B cell (primary cell): ENCODE data around the gene CCPG1. TPM values are rescaled to one million over a fixed set of nuclear protein-coding genes. Genes with fewer than 3 reads are reported as not detected.

Experiments used
- ATAC-seq: fragments of 200-7000 bp; cut with Tn5 transposase; one replicate; pipeline ENCODE4 v1.10.0; 2021; ENCODE audit warnings: low read depth, mild to moderate bottlenecking, moderate number of reproducible peaks, moderate library complexity
- CTCF ChIA-PET: fragments of 350-600 bp; sonication (Branson Sonifier 250); formaldehyde crosslinking; loops from one replicate; lab custom pipeline; 2021; ENCODE audit warnings: antibody characterized with exemption, inconsistent platforms; lab: Charles Lee
- POLR2A ChIA-PET: fragments of 350-600 bp; sonication (Branson Sonifier 250); formaldehyde crosslinking; loops from one replicate; lab custom pipeline; 2021; ENCODE audit warnings: antibody characterized with exemption; lab: Charles Lee
- DNase-seq: peaks from one replicate; pipeline ENCODE4 v3.0.0; 2013
- H2AFZ ChIP-seq: 2 replicates; pipeline ENCODE4 v1.6.1; 2012; ENCODE audit warnings: mild to moderate bottlenecking, low read depth, low read length; ENCODE audit not compliant: insufficient read depth, poor library complexity, severe bottlenecking
- H3K27ac ChIP-seq, 2 donors: 1 replicate in 1 of 2; 2 replicates in 1 of 2; pipeline ENCODE4 v1.5.1; 2012 to 2013; ENCODE audit warnings: low read length in 2 of 2, mild to moderate bottlenecking in 2 of 2, moderate library complexity in 1 of 2
- H3K27me3 ChIP-seq, 4 experiments: fragments of 200-600 bp in 1 of 4; sonication (generic) in 1 of 4; replicated peaks in 1 of 4; 1 replicate in 2 of 4; 2 replicates in 2 of 4; pipeline versions ENCODE4 v1.6.1 to v1.7.0; 2013 to 2016; ENCODE audit warnings: low read length in 3 of 4, mild to moderate bottlenecking in 2 of 4, mixed read lengths in 1 of 4, moderate library complexity in 1 of 4; ENCODE audit not compliant: insufficient read depth in 4 of 4, control insufficient read depth in 3 of 4; ENCODE audit errors: control extremely low read depth in 1 of 4
- H3K36me3 ChIP-seq, 2 experiments: replicated peaks in 1 of 2; 1 replicate in 1 of 2; 2 replicates in 1 of 2; pipeline versions ENCODE4 v1.6.1 to v1.7.1; 2013; ENCODE audit warnings: low read length in 1 of 2; ENCODE audit not compliant: insufficient read depth in 2 of 2, control insufficient read depth in 1 of 2; ENCODE audit errors: control extremely low read depth in 1 of 2, extremely low read depth in 1 of 2
- H3K4me1 ChIP-seq, 2 donors: fragments of 200-600 bp in 1 of 2; sonication (generic) in 1 of 2; 1 replicate in 1 of 2; 2 replicates in 1 of 2; pipeline versions ENCODE4 v1.5.1 to v1.6.1; 2013 to 2017; ENCODE audit warnings: low read length in 2 of 2; ENCODE audit not compliant: control insufficient read depth in 2 of 2, insufficient read depth in 2 of 2
- H3K4me2 ChIP-seq: replicated peaks from 2 replicates; pipeline ENCODE3; 2012; ENCODE audit warnings: mild to moderate bottlenecking, low read depth, low read length; ENCODE audit not compliant: poor library complexity, severe bottlenecking
- H3K4me3 ChIP-seq, 5 experiments: fragments of 200-600 bp in 1 of 5; sonication (generic) in 1 of 5; 1 replicate in 3 of 5; 2 replicates in 2 of 5; pipeline versions ENCODE4 v1.5.1 to v1.7.0; 2011 to 2016; ENCODE audit warnings: low read length in 4 of 5, mild to moderate bottlenecking in 4 of 5, low read depth in 2 of 5, control low read depth in 1 of 5, moderate library complexity in 1 of 5; ENCODE audit not compliant: insufficient read depth in 1 of 5; ENCODE audit errors: control extremely low read depth in 1 of 5, extremely low read depth in 1 of 5
- H3K79me2 ChIP-seq: fragments of 200-600 bp; sonication (generic); one replicate; pipeline ENCODE4 v1.6.0; 2016; ENCODE audit warnings: low read length; ENCODE audit not compliant: control insufficient read depth, insufficient read depth
- H3K9ac ChIP-seq: fragments of 200-600 bp; sonication (generic); 2 replicates; pipeline ENCODE4 v1.6.1; 2017; ENCODE audit warnings: mild to moderate bottlenecking, low read length, moderate library complexity
- H3K9me3 ChIP-seq, 3 donors: one replicate each; pipeline versions ENCODE4 v1.6.1 to v1.7.1; 2013; ENCODE audit warnings: low read length in 2 of 3; ENCODE audit not compliant: control insufficient read depth in 2 of 3, insufficient read depth in 1 of 3; ENCODE audit errors: control extremely low read depth in 1 of 3
- H4K20me1 ChIP-seq: 2 replicates; pipeline ENCODE4 v1.6.0; 2012; ENCODE audit warnings: mild to moderate bottlenecking, low read length; ENCODE audit not compliant: insufficient read depth, control insufficient read depth, poor library complexity, severe bottlenecking
- H3K27ac Mint-ChIP-seq: one replicate; pipeline ENCODE4 v1.8.0; 2021; ENCODE audit warnings: mixed read lengths
- H3K27me3 Mint-ChIP-seq: one replicate; pipeline ENCODE4 v1.8.0; 2021; ENCODE audit warnings: mixed read lengths
- H3K4me1 Mint-ChIP-seq: one replicate; pipeline ENCODE4 v1.8.0; 2021; ENCODE audit warnings: mixed read lengths
- H3K4me3 Mint-ChIP-seq: one replicate; pipeline ENCODE4 v1.8.0; 2021; ENCODE audit warnings: mixed read lengths
- H3K9me3 Mint-ChIP-seq: one replicate; pipeline ENCODE4 v1.8.0; 2022; ENCODE audit warnings: mixed read lengths; ENCODE audit not compliant: insufficient read depth
- CTCF ChIP-seq: fragments of 200-600 bp; IDR thresholded peaks from one replicate; pipeline ENCODE4 v1.8.0; 2022; ENCODE audit warnings: antibody characterized with exemption, mild to moderate bottlenecking
- EZH2 ChIP-seq: IDR thresholded peaks from 2 replicates; pipeline ENCODE4 v1.6.1; 2012; ENCODE audit warnings: borderline replicate concordance, low read depth, mild to moderate bottlenecking, moderate library complexity, low read length; ENCODE audit not compliant: insufficient read depth, poor library complexity, severe bottlenecking
- WGBS: methylation state at CpG from one replicate; pipeline ENCODE4 v1.1.5; 2013; ENCODE audit warnings: missing lambda C conversion rate; ENCODE audit not compliant: insufficient coverage; 5-methylcytosine and 5-hydroxymethylcytosine counted together
- intact Hi-C: fragments of 100-400 bp; cut with micrococcal nuclease; formaldehyde crosslinking; loops from one replicate; pipeline ENCODE4 v1.10.0; 2022
- polyA plus RNA-seq: library from polyadenylated mRNA; depleted of rRNA; stranded (reverse); fragments of >200 nt; gene quantifications from 2 replicates; pipeline ENCODE4 v1.2.3, GENCODE V29; 2012
- total RNA-seq, 2 donors: library from RNA; stranded (reverse); fragments of 120-200 nt in 1 of 2; gene quantifications; 1 replicate in 1 of 2; 2 replicates in 1 of 2; pipeline versions ENCODE4 v1.2.3 to v1.2.4, GENCODE V29; 2013 to 2022

The CCPG1 gene
- total and polyA plus RNA-seq, 2 donors (not counting 1 experiment from before 2014, with no cell fraction given), result 3.5 to 32.1 TPM

- H3K27me3 ChIP-seq, result no peaks in the 10 kb centered on the region
- no peaks in the 10 kb centered on the region for H3K9me3 ChIP-seq
- no peak overlapping the region for H3K27ac Mint-ChIP-seq
- H3K4me3 Mint-ChIP-seq, result no peak overlapping the region
- ChIA-PET CTCF (no interaction called here), POLR2A (no interaction called here)
- no peaks in the 10 kb centered on the region for H3K27me3 Mint-ChIP-seq
- H3K4me1 ChIP-seq, result no peaks in the 10 kb centered on the region
- H3K4me1 Mint-ChIP-seq, result no peaks in the 10 kb centered on the region
- TF ChIP-seq EZH2, result no peak
- TF ChIP-seq CTCF, result no peak
- H2AFZ ChIP-seq, result no peak overlapping the region
- no peaks in the 10 kb centered on the region for H4K20me1 ChIP-seq
- DNase-seq (no peak), ATAC-seq (no peak)
- H3K9me3 Mint-ChIP-seq, result no peaks in the 10 kb centered on the region
- no peak overlapping the region for H3K4me2 ChIP-seq
- H3K9ac ChIP-seq, result no peak overlapping the region
- H3K27ac ChIP-seq, result no peak overlapping the region
- intact Hi-C loops, result no loop called here
- no peak overlapping the region for H3K4me3 ChIP-seq
- H3K79me2 ChIP-seq, result no peaks in the 10 kb centered on the region
- no CpG with 5 or more reads among the region's 1 CpG for WGBS
- H3K36me3 ChIP-seq, result peaks cover 13 to 66% of the 10 kb centered on the region in 2 experiments
These were observed 71.0 kb downstream of the CCPG1 start for GRCh38 chr15:55337160-55337559.

GRCh38 chr15:55334997-55335396, 73.2 kb downstream of the CCPG1 start:
- no peaks in the 10 kb centered on the region for H3K79me2 ChIP-seq
- H3K36me3 ChIP-seq, result peaks cover 19 to 69% of the 10 kb centered on the region in 2 experiments
- Mint-ChIP-seq H3K27me3 (no peaks in the 10 kb centered on the region), H3K4me3 (no peak overlapping the region), H3K9me3 (no peaks in the 10 kb centered on the region), H3K4me1 (no peaks in the 10 kb centered on the region), H3K27ac (no peak overlapping the region)
- H4K20me1 ChIP-seq, result no peaks in the 10 kb centered on the region
- DNase-seq, result no peak
- ATAC-seq, result no peak
- ChIA-PET CTCF (no interaction called here), POLR2A (no interaction called here)
- H3K9me3 ChIP-seq, result no peaks in the 10 kb centered on the region
- H3K27ac ChIP-seq, result no peak overlapping the region
- H3K27me3 ChIP-seq, result no peaks in the 10 kb centered on the region
- intact Hi-C loops, result no loop called here
- no CpG with 5 or more reads among the region's 1 CpG for WGBS
- no peaks in the 10 kb centered on the region for H3K4me1 ChIP-seq
- H3K4me2 ChIP-seq, result no peak overlapping the region
- H2AFZ ChIP-seq, result no peak overlapping the region
- H3K9ac ChIP-seq, result no peak overlapping the region
- H3K4me3 ChIP-seq, result no peak overlapping the region
- TF ChIP-seq EZH2, result no peak
- no peak for TF ChIP-seq CTCF
